AG09319 (cell line): ENCODE data around the gene TBL1XR1.

ENCODE experiments used
- DNase-seq: peaks from one replicate; pipeline ENCODE4 v3.0.0-alpha.2; 2010; ENCODE audit warnings: low read depth; ENCODE audit errors: extremely low read depth
- CTCF ChIP-seq: IDR thresholded peaks from 2 replicates; pipeline ENCODE4 v1.5.1; 2011; ENCODE audit warnings: low read depth, mild to moderate bottlenecking, inconsistent platforms, low read length, moderate library complexity

The TBL1XR1 gene

GRCh38 chr3:177231242-177231641 is 34.0 kb upstream of the TBL1XR1 start:
- no peak for DNase-seq

GRCh38 chr3:177230641-177231040 is 33.4 kb upstream of the TBL1XR1 start:
- no peak for TF ChIP-seq CTCF

More at GRCh38 chr3:177231242-177231641, 34.0 kb upstream of the TBL1XR1 start:
- no peak for TF ChIP-seq CTCF

GRCh38 chr3:177229791-177230190 is 32.5 kb upstream of the TBL1XR1 start:
- no peak for DNase-seq
- no peak for TF ChIP-seq CTCF

More at GRCh38 chr3:177230641-177231040, 33.4 kb upstream of the TBL1XR1 start:
- no peak for DNase-seq

- no peak for DNase-seq
- TF ChIP-seq CTCF = no peak
These were observed 31.4 kb upstream of the TBL1XR1 start for GRCh38 chr3:177228601-177229190.

GRCh38 chr3:177224414-177224813 is 27.1 kb upstream of the TBL1XR1 start:
- no peak for TF ChIP-seq CTCF
- no peak for DNase-seq

GRCh38 chr3:177221744-177222143 is 24.5 kb upstream of the TBL1XR1 start:
- TF ChIP-seq CTCF = no peak
- no peak for DNase-seq

- DNase-seq = no peak
- TF ChIP-seq CTCF = no peak
These were observed 23.1 kb upstream of the TBL1XR1 start for GRCh38 chr3:177220136-177220974.
